ENCODE measurements around the gene CREG2.

Gene CREG2

GRCh38 chr2:101305035-101305434 lies 82.3 kb downstream of the CREG2 start:
- DNase-seq: no peak

- DNase-seq: no peak
Measured at GRCh38 chr2:101303688-101304087, 83.6 kb downstream of the CREG2 start.

GRCh38 chr2:101302016-101302415 lies 85.3 kb downstream of the CREG2 start:
- DNase-seq: no peak

GRCh38 chr2:101300836-101301235 lies 86.5 kb downstream of the CREG2 start:
- no peak for DNase-seq

- no peak for DNase-seq
Measured at GRCh38 chr2:101300164-101300563, 87.1 kb downstream of the CREG2 start.

GRCh38 chr2:101299604-101300003 lies 87.7 kb downstream of the CREG2 start:
- DNase-seq: no peak

GRCh38 chr2:101297383-101297782 lies 89.9 kb downstream of the CREG2 start:
- DNase-seq: no peak

- no peak for DNase-seq
Measured at GRCh38 chr2:101296371-101296770, 90.9 kb downstream of the CREG2 start.

- DNase-seq: no peak
Measured at GRCh38 chr2:101295895-101296294, 91.4 kb downstream of the CREG2 start.
